OCI-LY1 (cell line): ENCODE results near the gene ZNF292.

Experiments
- H2AFZ ChIP-seq: fragments of 200-600 bp; sonication (generic), shearing (Covaris generic); 2 replicates; pipeline ENCODE4 v1.6.0; 2014; ENCODE audit warnings: antibody characterized with exemption, mild to moderate bottlenecking, low read length
- H3F3A ChIP-seq: fragments of 200-600 bp; sonication (generic), shearing (Covaris generic); 2 replicates; pipeline ENCODE4 v1.6.0; 2014; ENCODE audit warnings: mild to moderate bottlenecking, antibody characterized with exemption, low read length, moderate library complexity; ENCODE audit not compliant: insufficient read depth
- H3K27ac ChIP-seq: fragments of 200-600 bp; sonication (generic); 2 replicates; pipeline ENCODE4 v1.5.1; 2014; ENCODE audit warnings: low read length, mixed run types, mild to moderate bottlenecking, low read depth; ENCODE audit not compliant: poor library complexity, severe bottlenecking
- H3K27me3 ChIP-seq: fragments of 200-600 bp; sonication (generic); 2 replicates; pipeline ENCODE4 v1.6.0; 2014; ENCODE audit warnings: antibody characterized with exemption, mild to moderate bottlenecking, low read length, moderate library complexity; ENCODE audit not compliant: insufficient read depth
- H3K36me3 ChIP-seq: fragments of 200-600 bp; sonication (generic); 2 replicates; pipeline ENCODE4 v1.6.1; 2014; ENCODE audit warnings: mild to moderate bottlenecking, antibody characterized with exemption, low read length, moderate library complexity, mixed read lengths; ENCODE audit not compliant: insufficient read depth
- H3K4me1 ChIP-seq: fragments of 200-600 bp; sonication (generic); 2 replicates; pipeline ENCODE4 v1.5.1; 2014; ENCODE audit warnings: mild to moderate bottlenecking, low read length, moderate library complexity; ENCODE audit not compliant: insufficient read depth, severe bottlenecking
- H3K4me2 ChIP-seq: fragments of 200-600 bp; sonication (generic), shearing (Covaris generic); 2 replicates; pipeline ENCODE4 v1.6.1; 2014; ENCODE audit warnings: low read length
- H3K4me3 ChIP-seq: fragments of 200-600 bp; sonication (generic); 2 replicates; pipeline ENCODE4 v1.5.1; 2014; ENCODE audit warnings: low read length, low read depth, mild to moderate bottlenecking, mixed read lengths; ENCODE audit not compliant: poor library complexity, severe bottlenecking
- H3K79me2 ChIP-seq: fragments of 200-600 bp; shearing (Covaris generic); 2 replicates; pipeline ENCODE4 v1.6.1; 2016; ENCODE audit warnings: mixed run types, low read length, mixed read lengths; ENCODE audit not compliant: insufficient read depth
- H3K9ac ChIP-seq: fragments of 200-600 bp; sonication (generic), shearing (Covaris generic); 2 replicates; pipeline ENCODE4 v1.6.1; 2014; ENCODE audit warnings: mild to moderate bottlenecking, low read length, mixed read lengths
- H3K9me2 ChIP-seq: fragments of 200-600 bp; sonication (generic), shearing (Covaris generic); 2 replicates; pipeline ENCODE4 v1.6.1; 2014; ENCODE audit warnings: low read depth, mild to moderate bottlenecking, low read length, mixed read lengths
- H3K9me3 ChIP-seq: fragments of 200-600 bp; shearing (Covaris generic); 2 replicates; pipeline ENCODE4 v1.6.1; 2014; ENCODE audit warnings: low read length, mixed read lengths
- H4K20me1 ChIP-seq: fragments of 200-600 bp; sonication (generic), shearing (Covaris generic); 2 replicates; pipeline ENCODE4 v1.6.0; 2016; ENCODE audit warnings: mild to moderate bottlenecking, low read length; ENCODE audit not compliant: insufficient read depth
- EZH2 ChIP-seq: fragments of 200-600 bp; sonication (generic), shearing (Covaris generic); IDR thresholded peaks from 2 replicates; pipeline ENCODE4 v1.8.0; 2017; ENCODE audit warnings: borderline replicate concordance, mixed run types, mild to moderate bottlenecking, antibody characterized with exemption, low read length, moderate library complexity, mixed read lengths
- TF ChIP-seq, protein P1 (sequence below): fragments of 200-600 bp; sonication (generic), shearing (Covaris generic); IDR thresholded peaks from 2 replicates; pipeline ENCODE4 v1.5.1; 2017; ENCODE audit warnings: mild to moderate bottlenecking, antibody characterized with exemption, low read length, moderate library complexity, mixed read lengths

The ZNF292 gene

DNA sequence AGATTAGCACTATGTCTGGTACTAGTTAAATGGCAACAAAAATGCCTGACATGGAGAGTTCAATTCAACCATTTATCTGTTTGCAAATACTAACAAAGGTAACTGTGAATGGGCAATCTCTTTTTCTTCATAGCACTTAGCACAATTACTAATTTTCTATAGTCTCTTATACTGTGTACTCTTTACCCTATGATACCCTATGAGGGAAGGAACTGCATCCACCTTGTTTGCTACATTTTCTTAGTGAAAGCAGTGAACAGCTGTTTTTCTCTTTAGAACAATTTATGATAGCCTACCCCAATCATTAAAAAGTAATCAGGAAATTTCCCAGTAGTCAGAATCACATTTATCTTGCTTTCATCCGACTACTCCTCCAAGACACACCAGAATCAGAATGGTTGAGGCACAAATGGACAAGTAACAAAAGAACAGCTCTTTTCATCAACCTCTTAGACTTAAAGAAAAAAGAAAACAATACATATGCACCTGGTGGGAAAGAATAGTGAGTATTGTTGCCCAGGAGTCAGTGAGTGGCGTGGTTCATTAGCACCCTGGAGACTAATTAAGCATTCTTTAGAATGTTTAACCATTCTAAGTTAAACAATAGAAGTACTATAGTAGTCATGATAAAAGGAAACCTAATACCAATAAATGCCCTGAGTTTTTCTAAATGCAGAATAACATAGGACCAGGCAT lies 16.7 kb downstream of the ZNF292 start:
- Histone ChIP-seq H3F3A (no peaks in the 10 kb centered on the region), H3K9me3 (no peaks in the 10 kb centered on the region), H3K27ac (no peak overlapping the region), H4K20me1 (peaks cover 17% of the 10 kb centered on the region; the same call in 1 of the 2 replicates), H3K79me2 (peaks cover 99% of the 10 kb centered on the region), H3K9me2 (no peaks in the 10 kb centered on the region), H3K4me3 (no peak overlapping the region), H3K9ac (no peak overlapping the region), H3K36me3 (peaks cover 32% of the 10 kb centered on the region), H3K4me1 (peaks cover 15% of the 10 kb centered on the region), H3K27me3 (no peaks in the 10 kb centered on the region), H3K4me2 (no peak overlapping the region), H2AFZ (no peak overlapping the region)
- TF ChIP-seq, protein P1, sequence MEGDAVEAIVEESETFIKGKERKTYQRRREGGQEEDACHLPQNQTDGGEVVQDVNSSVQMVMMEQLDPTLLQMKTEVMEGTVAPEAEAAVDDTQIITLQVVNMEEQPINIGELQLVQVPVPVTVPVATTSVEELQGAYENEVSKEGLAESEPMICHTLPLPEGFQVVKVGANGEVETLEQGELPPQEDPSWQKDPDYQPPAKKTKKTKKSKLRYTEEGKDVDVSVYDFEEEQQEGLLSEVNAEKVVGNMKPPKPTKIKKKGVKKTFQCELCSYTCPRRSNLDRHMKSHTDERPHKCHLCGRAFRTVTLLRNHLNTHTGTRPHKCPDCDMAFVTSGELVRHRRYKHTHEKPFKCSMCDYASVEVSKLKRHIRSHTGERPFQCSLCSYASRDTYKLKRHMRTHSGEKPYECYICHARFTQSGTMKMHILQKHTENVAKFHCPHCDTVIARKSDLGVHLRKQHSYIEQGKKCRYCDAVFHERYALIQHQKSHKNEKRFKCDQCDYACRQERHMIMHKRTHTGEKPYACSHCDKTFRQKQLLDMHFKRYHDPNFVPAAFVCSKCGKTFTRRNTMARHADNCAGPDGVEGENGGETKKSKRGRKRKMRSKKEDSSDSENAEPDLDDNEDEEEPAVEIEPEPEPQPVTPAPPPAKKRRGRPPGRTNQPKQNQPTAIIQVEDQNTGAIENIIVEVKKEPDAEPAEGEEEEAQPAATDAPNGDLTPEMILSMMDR = no peak
- no peak for TF ChIP-seq EZH2

DNA sequence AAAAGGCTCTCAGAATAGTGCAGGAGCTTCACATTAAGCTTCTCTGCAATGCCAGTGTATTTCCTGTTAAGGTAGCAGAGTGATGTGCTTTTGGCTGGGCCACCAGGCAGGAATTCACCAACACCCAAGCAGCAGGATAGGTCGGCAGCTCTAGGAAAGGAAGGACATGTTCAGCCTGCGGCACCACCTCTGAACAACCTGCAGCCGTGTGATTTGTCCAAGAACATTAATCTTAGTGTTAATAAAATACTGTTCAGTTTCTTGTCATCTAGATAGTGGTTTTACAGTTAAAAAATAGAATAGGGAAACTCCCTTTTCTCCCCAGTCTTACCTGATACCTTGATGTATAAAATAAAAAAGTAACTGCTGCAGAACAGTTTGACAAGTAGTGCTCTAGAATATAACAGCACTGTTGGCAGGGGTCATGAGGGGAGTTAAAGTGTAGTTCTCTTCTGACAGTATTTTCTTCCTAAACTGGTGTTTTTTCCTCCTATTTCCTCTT lies 18.8 kb downstream of the ZNF292 start:
- no peaks in the 10 kb centered on the region for H3K9me3 ChIP-seq
- TF ChIP-seq, protein P1 = no peak
- H3K36me3 ChIP-seq = peaks cover 38% of the 10 kb centered on the region
- H3F3A ChIP-seq = no peaks in the 10 kb centered on the region
- no peak overlapping the region for H3K27ac ChIP-seq
- no peak overlapping the region for H3K9ac ChIP-seq
- peaks cover 99% of the 10 kb centered on the region for H3K79me2 ChIP-seq
- no peaks in the 10 kb centered on the region for H3K27me3 ChIP-seq
- no peak overlapping the region for H3K4me3 ChIP-seq
- H3K4me1 ChIP-seq = peaks cover 15% of the 10 kb centered on the region
- peaks cover 17% of the 10 kb centered on the region; the same call in 1 of the 2 replicates for H4K20me1 ChIP-seq
- no peaks in the 10 kb centered on the region for H3K9me2 ChIP-seq
- no peak overlapping the region for H2AFZ ChIP-seq
- no peak overlapping the region; the same call in 1 of the 2 replicates for H3K4me2 ChIP-seq

DNA sequence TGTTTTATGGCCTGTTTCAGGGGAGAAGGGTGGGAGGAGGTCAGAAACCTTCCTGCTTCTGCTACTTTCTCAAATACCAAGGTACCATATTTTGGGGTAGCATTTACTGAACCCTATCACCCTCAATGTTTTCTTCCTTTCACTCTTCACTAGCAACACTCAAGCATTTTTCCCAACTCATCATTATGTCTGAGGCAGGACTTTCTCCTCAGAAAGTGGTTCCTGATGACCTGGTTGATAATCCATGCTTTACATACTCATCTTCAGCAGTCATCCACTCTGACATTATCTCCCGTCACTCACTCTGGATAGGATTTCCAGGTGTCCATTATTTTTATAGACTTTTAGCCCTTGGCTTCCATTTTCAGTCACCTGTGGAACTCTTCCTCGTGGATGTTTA lies 21.1 kb downstream of the ZNF292 start:
- Histone ChIP-seq H3K4me2 (no peak overlapping the region), H2AFZ (no peak overlapping the region), H3K27ac (no peak overlapping the region), H3K4me3 (no peak overlapping the region), H4K20me1 (peaks cover 10% of the 10 kb centered on the region; the same call in 1 of the 2 replicates), H3K36me3 (peaks cover 49% of the 10 kb centered on the region), H3K9me2 (no peaks in the 10 kb centered on the region), H3K9ac (no peak overlapping the region), H3K79me2 (peaks cover 98% of the 10 kb centered on the region), H3F3A (no peaks in the 10 kb centered on the region), H3K9me3 (no peaks in the 10 kb centered on the region), H3K4me1 (peaks cover 15% of the 10 kb centered on the region), H3K27me3 (no peaks in the 10 kb centered on the region)
- TF ChIP-seq, protein P1 = no peak
- no peak for TF ChIP-seq EZH2
